ENCODE data around the gene HIBADH. TPM values are rescaled to one million over a fixed set of nuclear protein-coding genes. Genes with fewer than 3 reads are reported as not detected.

The HIBADH gene
- total RNA-seq, 1 experiment from 2014 or later, result 51.5 TPM

GRCh38 chr7:27636326-27637006 lies 26.2 kb downstream of the HIBADH start:
- ChIA-PET CTCF (interaction anchor here (1.3 kb wide), 1 partner anchor 138 kb away, joined by 5 read pairs; no protein-coding TSS in a partner anchor), POLR2A (interaction anchor here (4.0 kb wide), 1 partner anchor 103 kb away, joined by 20 read pairs; the partner anchor contains the start of gene TAX1BP1)
- H3K4me3 Mint-ChIP-seq (ENCODE audit: unreplicated experiment), result no peak overlapping the region
- no peak overlapping the region for H3K27ac Mint-ChIP-seq (ENCODE audit: low read depth, unreplicated experiment)
- no peaks in the 10 kb centered on the region for H3K36me3 Mint-ChIP-seq (ENCODE audit: insufficient read depth, unreplicated experiment)
- intact Hi-C loops (cut with micrococcal nuclease), result no loop called here
- no TSS peak for BruUV-seq (replicated peaks)
- no peak for TF ChIP-seq CTCF (IDR thresholded peaks at IDR 0.05; ENCODE audit: unreplicated experiment)
- H3K27me3 Mint-ChIP-seq (ENCODE audit: insufficient read depth, unreplicated experiment), result no peaks in the 10 kb centered on the region
- H3K9me3 Mint-ChIP-seq (ENCODE audit: unreplicated experiment), result no peaks in the 10 kb centered on the region
- peaks cover 25% of the 10 kb centered on the region for H3K4me1 Mint-ChIP-seq (ENCODE audit: insufficient read depth, unreplicated experiment)
- DNase-seq (ENCODE audit: unreplicated experiment), result no peak

- Mint-ChIP-seq H3K27ac (ENCODE audit: low read depth, unreplicated experiment) (no peak overlapping the region), H3K4me3 (ENCODE audit: unreplicated experiment) (no peak overlapping the region), H3K9me3 (ENCODE audit: unreplicated experiment) (no peaks in the 10 kb centered on the region), H3K36me3 (ENCODE audit: insufficient read depth, unreplicated experiment) (no peaks in the 10 kb centered on the region), H3K4me1 (ENCODE audit: insufficient read depth, unreplicated experiment) (peaks cover 23% of the 10 kb centered on the region), H3K27me3 (ENCODE audit: insufficient read depth, unreplicated experiment) (no peaks in the 10 kb centered on the region)
- ChIA-PET CTCF (interaction anchor here (1.7 to 2.4 kb wide), 2 partner anchors 8 to 29 kb away, joined by 6 read pairs; no protein-coding TSS in a partner anchor), POLR2A (interaction anchor here (0.7 kb wide), 1 partner anchor 140 kb away, joined by 3 read pairs; no protein-coding TSS in a partner anchor)
- no peak for DNase-seq (ENCODE audit: unreplicated experiment)
- TF ChIP-seq CTCF (IDR thresholded peaks at IDR 0.05; ENCODE audit: unreplicated experiment), result no peak
- no TSS peak for BruUV-seq (replicated peaks)
- intact Hi-C loops (cut with micrococcal nuclease), result no loop called here
These were observed 27.0 kb downstream of the HIBADH start for GRCh38 chr7:27635728-27636127.

GRCh38 chr7:27634671-27635493 lies 27.8 kb downstream of the HIBADH start:
- no peak for DNase-seq (ENCODE audit: unreplicated experiment)
- CTCF ChIA-PET, result interaction anchor here (0.6 to 2.4 kb wide), 6 partner anchors 9 to 287 kb away, joined by 3 to 6 read pairs (median 5); no protein-coding TSS in a partner anchor
- Mint-ChIP-seq H3K4me3 (ENCODE audit: unreplicated experiment) (no peak overlapping the region), H3K36me3 (ENCODE audit: insufficient read depth, unreplicated experiment) (no peaks in the 10 kb centered on the region), H3K27ac (ENCODE audit: low read depth, unreplicated experiment) (no peak overlapping the region), H3K4me1 (ENCODE audit: insufficient read depth, unreplicated experiment) (peaks cover 23% of the 10 kb centered on the region), H3K9me3 (ENCODE audit: unreplicated experiment) (no peaks in the 10 kb centered on the region), H3K27me3 (ENCODE audit: insufficient read depth, unreplicated experiment) (no peaks in the 10 kb centered on the region)
- POLR2A ChIA-PET, result interaction anchor here (0.7 to 1.4 kb wide), 4 partner anchors 12 to 141 kb away, joined by 3 to 10 read pairs (median 4); no protein-coding TSS in a partner anchor
- intact Hi-C loops (cut with micrococcal nuclease), result no loop called here
- TF ChIP-seq CTCF (IDR thresholded peaks at IDR 0.05; ENCODE audit: unreplicated experiment), result no peak
- no TSS peak for BruUV-seq (replicated peaks)

GRCh38 chr7:27633062-27633461 lies 29.6 kb downstream of the HIBADH start:
- no peak overlapping the region for H3K27ac Mint-ChIP-seq (ENCODE audit: low read depth, unreplicated experiment)
- no peak overlapping the region for H3K4me3 Mint-ChIP-seq (ENCODE audit: unreplicated experiment)
- no TSS peak for BruUV-seq (replicated peaks)
- no peak for DNase-seq (ENCODE audit: unreplicated experiment)
- H3K9me3 Mint-ChIP-seq (ENCODE audit: unreplicated experiment), result no peaks in the 10 kb centered on the region
- no peak for TF ChIP-seq CTCF (IDR thresholded peaks at IDR 0.05; ENCODE audit: unreplicated experiment)
- peaks cover 5% of the 10 kb centered on the region for H3K36me3 Mint-ChIP-seq (ENCODE audit: insufficient read depth, unreplicated experiment)
- POLR2A ChIA-PET, result interaction anchor here (4.8 kb wide), 1 partner anchor 9 kb away, joined by 24 read pairs; no protein-coding TSS in a partner anchor
- CTCF ChIA-PET, result interaction anchor here (1.1 to 2.4 kb wide), 3 partner anchors 8 to 152 kb away, joined by 5 to 6 read pairs (median 6); no protein-coding TSS in a partner anchor
- H3K27me3 Mint-ChIP-seq (ENCODE audit: insufficient read depth, unreplicated experiment), result no peaks in the 10 kb centered on the region
- intact Hi-C loops (cut with micrococcal nuclease), result no loop called here
- H3K4me1 Mint-ChIP-seq (ENCODE audit: insufficient read depth, unreplicated experiment), result peaks cover 18% of the 10 kb centered on the region
